Neural progenitor cell (in vitro differentiated cells): ENCODE data around the gene RNF144B.

Experiments used
- EZH2 ChIP-seq: fragments of 200-600 bp; sonication (generic); IDR thresholded peaks from 2 replicates; pipeline ENCODE4 v1.6.1; 2017; ENCODE audit warnings: antibody characterized with exemption, mild to moderate bottlenecking, moderate library complexity
- EZH2phosphoT487 ChIP-seq: fragments of 200-600 bp; sonication (generic); IDR thresholded peaks from 2 replicates; pipeline ENCODE4 v1.6.1; 2017; ENCODE audit warnings: antibody characterized with exemption
- TF ChIP-seq, protein P1 (sequence below): fragments of 200-600 bp; sonication (generic); IDR thresholded peaks from 2 replicates; pipeline ENCODE4 v1.5.1; 2017; ENCODE audit warnings: antibody characterized with exemption, mild to moderate bottlenecking

DNA sequence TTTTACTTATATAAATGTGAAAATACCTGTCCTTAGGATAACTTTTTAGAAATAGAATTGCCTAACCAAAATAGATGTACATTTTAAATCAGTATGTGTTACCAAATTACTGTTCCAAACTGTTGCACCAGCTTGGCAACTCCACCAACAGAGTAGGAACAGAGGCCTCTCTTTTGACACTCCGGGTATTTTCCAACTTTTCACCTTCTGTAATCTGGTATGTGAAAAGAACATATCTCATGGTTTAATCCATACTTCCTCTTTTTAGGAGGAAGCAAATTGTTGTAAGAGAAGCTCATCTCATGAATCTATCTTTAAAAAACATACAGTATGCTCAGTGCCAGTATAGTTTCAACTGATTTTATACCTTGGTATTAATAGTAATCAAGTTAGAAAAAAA lies 24.9 kb downstream of the RNF144B start:
- TF ChIP-seq EZH2 (no peak), EZH2phosphoT487 (no peak)
- TF ChIP-seq, protein P1, sequence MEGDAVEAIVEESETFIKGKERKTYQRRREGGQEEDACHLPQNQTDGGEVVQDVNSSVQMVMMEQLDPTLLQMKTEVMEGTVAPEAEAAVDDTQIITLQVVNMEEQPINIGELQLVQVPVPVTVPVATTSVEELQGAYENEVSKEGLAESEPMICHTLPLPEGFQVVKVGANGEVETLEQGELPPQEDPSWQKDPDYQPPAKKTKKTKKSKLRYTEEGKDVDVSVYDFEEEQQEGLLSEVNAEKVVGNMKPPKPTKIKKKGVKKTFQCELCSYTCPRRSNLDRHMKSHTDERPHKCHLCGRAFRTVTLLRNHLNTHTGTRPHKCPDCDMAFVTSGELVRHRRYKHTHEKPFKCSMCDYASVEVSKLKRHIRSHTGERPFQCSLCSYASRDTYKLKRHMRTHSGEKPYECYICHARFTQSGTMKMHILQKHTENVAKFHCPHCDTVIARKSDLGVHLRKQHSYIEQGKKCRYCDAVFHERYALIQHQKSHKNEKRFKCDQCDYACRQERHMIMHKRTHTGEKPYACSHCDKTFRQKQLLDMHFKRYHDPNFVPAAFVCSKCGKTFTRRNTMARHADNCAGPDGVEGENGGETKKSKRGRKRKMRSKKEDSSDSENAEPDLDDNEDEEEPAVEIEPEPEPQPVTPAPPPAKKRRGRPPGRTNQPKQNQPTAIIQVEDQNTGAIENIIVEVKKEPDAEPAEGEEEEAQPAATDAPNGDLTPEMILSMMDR, result no peak
